ENCODE measurements around the gene SMNDC1. TPM values are rescaled to one million over a fixed set of nuclear protein-coding genes. Genes with fewer than 3 reads are reported as not detected.

SMNDC1 gene
- total RNA-seq, 2 donors from 2014 or later = 8.0 to 11.0 TPM

GRCh38 chr10:110337906-110338305, 33.2 kb upstream of the SMNDC1 start:
- H3K4me3 ChIP-seq = no peak overlapping the region
- DNase-seq (ENCODE audit: low spot score) = no peak
- no peak overlapping the region for H3K27ac ChIP-seq
- H3K4me1 ChIP-seq (replicated peaks) = no peaks in the 10 kb centered on the region
- intact Hi-C loops (cut with DNase I) = no loop called here
- TF ChIP-seq POLR2AphosphoS5 (IDR thresholded peaks at IDR 0.05) = no peak
- no peak for TF ChIP-seq POLR2A (IDR thresholded peaks at IDR 0.05)
- no peak for TF ChIP-seq CTCF (IDR thresholded peaks at IDR 0.05)
- no peaks in the 10 kb centered on the region for H3K9me3 ChIP-seq
- H3K27me3 ChIP-seq (replicated peaks; ENCODE audit: insufficient read depth) = no peaks in the 10 kb centered on the region
- 90% methylated on average over 3 of the region's 3 CpGs for WGBS
- no peaks in the 10 kb centered on the region for H3K36me3 ChIP-seq

GRCh38 chr10:110337401-110337800, 32.7 kb upstream of the SMNDC1 start:
- WGBS = 77% methylated on average over 4 of the region's 4 CpGs
- no peak for DNase-seq (ENCODE audit: low spot score)
- TF ChIP-seq POLR2A (IDR thresholded peaks at IDR 0.05) = no peak
- TF ChIP-seq CTCF (IDR thresholded peaks at IDR 0.05) = no peak
- TF ChIP-seq POLR2AphosphoS5 (IDR thresholded peaks at IDR 0.05) = no peak
- intact Hi-C loops (cut with DNase I) = no loop called here
- H3K9me3 ChIP-seq = no peaks in the 10 kb centered on the region
- H3K27me3 ChIP-seq (replicated peaks; ENCODE audit: insufficient read depth) = no peaks in the 10 kb centered on the region
- no peaks in the 10 kb centered on the region for H3K36me3 ChIP-seq
- no peak overlapping the region for H3K27ac ChIP-seq
- no peaks in the 10 kb centered on the region for H3K4me1 ChIP-seq (replicated peaks)
- H3K4me3 ChIP-seq = no peak overlapping the region

DNA sequence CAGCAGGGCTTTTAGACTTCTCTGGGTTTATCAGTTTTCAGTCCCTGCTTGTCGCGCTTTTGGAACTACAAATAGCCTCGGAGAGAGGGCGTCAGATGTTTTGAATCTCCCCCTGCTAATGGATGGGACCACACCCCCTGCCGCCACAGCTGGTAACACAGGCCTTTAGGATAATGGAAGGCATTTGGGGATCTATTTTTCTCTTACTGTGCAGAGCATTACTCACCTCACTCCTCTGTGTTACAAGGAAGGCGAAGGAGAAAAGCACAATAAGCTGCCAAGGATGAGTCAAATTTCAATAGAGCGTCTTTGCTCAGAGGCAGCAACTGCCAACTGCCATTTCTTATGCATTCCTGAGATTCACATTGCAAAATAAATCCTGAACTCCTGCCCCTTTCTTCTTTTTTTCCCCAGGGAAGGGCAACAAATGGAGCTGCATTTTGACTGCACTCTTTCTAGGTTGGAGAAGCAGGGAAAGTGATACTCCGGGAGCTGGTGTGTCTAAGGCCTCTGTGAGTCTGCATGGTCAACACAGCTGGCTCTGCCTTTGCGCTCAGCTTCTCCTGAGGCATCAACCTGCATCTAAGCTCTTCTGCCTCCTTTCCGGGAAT, 31.5 kb upstream of the SMNDC1 start:
- Histone ChIP-seq H3K36me3 (no peaks in the 10 kb centered on the region), H3K4me1 (replicated peaks) (no peaks in the 10 kb centered on the region), H3K4me3 (no peak overlapping the region), H3K27ac (no peak overlapping the region), H3K9me3 (no peaks in the 10 kb centered on the region), H3K27me3 (replicated peaks; ENCODE audit: insufficient read depth) (no peaks in the 10 kb centered on the region)
- WGBS = 20% methylated on average over 10 of the region's 10 CpGs
- intact Hi-C loops (cut with DNase I) = no loop called here
- no peak for DNase-seq (ENCODE audit: low spot score)
- TF ChIP-seq CTCF (IDR thresholded peaks at IDR 0.05) (no peak), POLR2AphosphoS5 (IDR thresholded peaks at IDR 0.05) (no peak), POLR2A (IDR thresholded peaks at IDR 0.05) (no peak)

GRCh38 chr10:110335314-110336064, 30.8 kb upstream of the SMNDC1 start:
- Histone ChIP-seq H3K36me3 (no peaks in the 10 kb centered on the region), H3K4me1 (replicated peaks) (no peaks in the 10 kb centered on the region), H3K9me3 (no peaks in the 10 kb centered on the region), H3K27ac (no peak overlapping the region), H3K27me3 (replicated peaks; ENCODE audit: insufficient read depth) (no peaks in the 10 kb centered on the region), H3K4me3 (no peak overlapping the region)
- 57% methylated on average over 7 of the region's 7 CpGs for WGBS
- intact Hi-C loops (cut with DNase I) = no loop called here
- TF ChIP-seq POLR2AphosphoS5 (IDR thresholded peaks at IDR 0.05) (no peak), POLR2A (IDR thresholded peaks at IDR 0.05) (no peak), CTCF (IDR thresholded peaks at IDR 0.05) (no peak)
- DNase-seq (ENCODE audit: low spot score) = no peak
